Mesenteric fat pad (tissue), 1 donor: Measurements from ENCODE around the gene RPTOR. TPM values are rescaled to one million over a fixed set of nuclear protein-coding genes. Genes with fewer than 3 reads are reported as not detected.

Source experiments
- DNase-seq: peaks from one replicate; pipeline ENCODE4 v3.0.0-alpha.2; 2020; ENCODE audit warnings: low spot score
- total RNA-seq: library from RNA; stranded (reverse); fragmentation: NEBNext Ultra II Directional; extraction: Animal tissue kit (Norgen Biotek cat#: 25700); gene quantifications from one replicate; pipeline ENCODE4 v1.2.1, GENCODE V29; 2021
- donor health status: DM: yes; HTN: yes; CAD: no.

RPTOR gene
- total RNA-seq, 1 donor from 2014 or later, result 31.6 TPM

GRCh38 chr17:80884811-80885210, 340.2 kb downstream of the RPTOR start:
- peak; percentile 88 for DNase-seq

GRCh38 chr17:80885947-80886582, 341.4 kb downstream of the RPTOR start:
- DNase-seq, result no peak

GRCh38 chr17:80886641-80887573, 342.3 kb downstream of the RPTOR start:
- no peak for DNase-seq

GRCh38 chr17:80887639-80888175, 343.1 kb downstream of the RPTOR start:
- no peak for DNase-seq

- no peak for DNase-seq
These were observed 343.9 kb downstream of the RPTOR start for GRCh38 chr17:80888276-80889160.

GRCh38 chr17:80889231-80890195, 344.9 kb downstream of the RPTOR start:
- no peak for DNase-seq

GRCh38 chr17:80890196-80890920, 345.7 kb downstream of the RPTOR start:
- no peak for DNase-seq

- DNase-seq, result no peak
These were observed 346.3 kb downstream of the RPTOR start for GRCh38 chr17:80890921-80891396.

- no peak for DNase-seq
These were observed 346.9 kb downstream of the RPTOR start for GRCh38 chr17:80891397-80892018.

- DNase-seq, result no peak
These were observed 347.6 kb downstream of the RPTOR start for GRCh38 chr17:80892019-80892855.

GRCh38 chr17:80892900-80893603, 348.4 kb downstream of the RPTOR start:
- DNase-seq, result no peak

- no peak for DNase-seq
These were observed 349.2 kb downstream of the RPTOR start for GRCh38 chr17:80893604-80894438.

GRCh38 chr17:80894439-80894721, 349.7 kb downstream of the RPTOR start:
- DNase-seq, result no peak

GRCh38 chr17:80894726-80895125, 350.1 kb downstream of the RPTOR start:
- no peak for DNase-seq

- no peak for DNase-seq
These were observed 350.7 kb downstream of the RPTOR start for GRCh38 chr17:80895366-80895765.

GRCh38 chr17:80898716-80899115, 354.1 kb downstream of the RPTOR start:
- DNase-seq, result no peak
